GM18519 (cell line): Measurements from ENCODE around the gene LSM4.
"Not testable (repeated sequence)": the region's sequence is repeated elsewhere in the genome, so short reads cannot be mapped to it uniquely, and the experiment has no call there.

Experiments
- ATAC-seq: cut with Tn5 transposase; IDR thresholded peaks from one replicate; pipeline ENCODE4 v1.9.1; 2021; ENCODE audit warnings: mild to moderate bottlenecking, moderate library complexity; ENCODE audit not compliant: unreplicated experiment, low FRiP score

LSM4 gene

DNA sequence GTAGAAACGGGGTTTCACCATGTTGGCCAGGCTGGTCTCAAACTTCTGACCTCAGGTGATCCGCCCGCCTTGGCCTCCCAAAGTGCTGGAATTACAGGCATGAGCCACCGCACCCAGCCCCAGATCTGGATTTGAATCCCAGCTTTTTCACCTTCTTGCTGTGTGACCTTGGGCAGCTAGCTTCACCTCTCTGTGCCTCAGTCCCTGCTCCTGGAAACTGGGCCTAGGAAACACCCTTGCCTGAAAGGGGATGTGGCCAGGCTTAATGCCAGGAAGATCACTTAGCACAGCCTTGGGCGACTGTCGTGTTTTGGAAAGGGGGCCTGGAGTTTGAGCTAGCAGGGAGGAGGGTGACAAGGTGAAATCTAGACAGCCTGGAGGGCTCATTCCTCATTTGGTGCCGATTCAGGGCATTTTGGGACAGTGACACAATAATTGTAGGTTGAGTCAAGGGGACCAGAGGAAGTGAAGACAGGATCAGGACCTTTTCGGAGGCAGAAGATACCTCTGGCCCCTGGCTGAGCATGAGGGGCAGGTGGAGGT, 19.3 kb upstream of the LSM4 start:
- no peak for ATAC-seq

DNA sequence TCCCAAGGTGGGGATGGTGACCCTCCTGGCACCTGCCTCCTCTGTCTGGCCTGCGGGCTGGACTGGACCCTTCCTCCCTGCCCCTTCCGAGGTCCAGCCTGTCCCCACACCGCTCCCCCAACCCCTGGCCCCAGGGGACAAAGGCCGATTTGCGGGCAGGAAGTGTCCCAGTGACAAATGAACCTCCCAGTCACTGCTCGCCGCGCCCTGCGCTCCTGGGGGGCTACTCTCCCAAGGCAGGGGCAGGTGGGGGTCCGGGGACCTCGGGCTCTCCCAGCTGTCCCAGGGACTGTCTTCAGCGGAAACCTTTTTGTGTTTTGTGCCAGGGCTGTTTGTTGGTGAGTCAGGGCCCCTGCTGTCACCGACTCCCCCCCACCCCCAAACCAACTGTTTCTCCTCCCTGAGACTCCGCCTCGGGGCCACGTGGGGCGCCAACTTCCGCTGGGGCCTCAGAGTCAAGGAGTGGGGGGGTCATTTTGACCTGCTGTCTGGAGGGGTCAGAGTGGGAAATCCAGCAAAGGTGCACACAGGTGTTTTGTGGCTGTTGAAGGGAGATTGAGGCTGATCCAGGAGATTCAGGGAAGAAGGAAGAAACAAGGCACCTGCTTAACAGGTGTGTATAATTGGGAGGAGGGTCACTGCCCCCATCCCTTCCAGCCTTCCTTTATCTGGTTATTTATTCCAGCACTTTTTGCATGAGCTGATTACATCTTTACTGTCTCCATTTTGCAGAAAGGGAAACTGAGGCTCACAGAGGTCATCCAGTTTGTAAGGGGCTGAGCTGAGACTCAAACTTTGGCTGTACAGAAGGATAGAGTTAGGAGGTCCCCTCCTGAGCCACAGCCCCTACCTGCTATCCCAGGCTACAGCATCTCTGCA, 18.4 kb upstream of the LSM4 start:
- ATAC-seq, result no peak

DNA sequence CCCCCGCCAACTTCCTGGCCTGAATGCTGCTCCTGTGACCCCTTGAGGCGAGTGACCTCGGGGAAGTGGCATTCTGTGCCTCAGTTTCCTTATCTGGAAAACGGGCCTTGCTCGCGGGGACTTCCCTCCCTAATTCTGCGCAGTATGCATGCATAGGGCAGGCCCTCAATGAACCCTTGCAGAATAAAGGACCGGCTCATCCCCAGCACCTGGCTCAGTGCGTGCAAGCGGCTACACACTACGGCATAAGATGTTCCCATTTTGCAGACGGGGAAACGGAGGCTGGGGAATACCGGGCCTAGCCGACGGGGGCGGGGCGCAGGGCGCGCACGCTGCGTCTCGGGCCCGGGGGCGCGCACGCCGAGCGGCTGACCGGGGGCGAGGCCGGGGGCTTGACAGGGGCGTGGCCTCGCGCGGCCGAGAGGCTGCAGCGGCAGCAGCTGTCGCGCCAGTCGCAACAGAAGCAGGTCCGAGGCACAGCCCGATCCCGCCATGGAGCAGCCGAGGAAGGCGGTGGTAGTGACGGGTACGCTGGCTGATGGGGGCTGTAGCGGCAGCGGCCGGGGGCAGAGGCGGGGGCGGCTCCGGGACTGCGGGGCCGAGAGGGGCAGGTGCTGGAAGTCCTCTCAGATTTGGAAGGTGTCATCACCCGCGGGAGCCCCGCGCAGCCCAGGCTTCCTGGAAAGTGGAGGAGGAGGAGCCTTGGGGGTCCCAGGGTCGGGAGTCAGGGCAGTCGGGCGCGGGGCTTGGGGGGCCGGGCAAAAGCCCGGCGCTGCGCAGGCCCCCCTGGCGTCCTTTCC, 17.5 kb upstream of the LSM4 start, which contains the start of gene PGPEP1:
Gene PGPEP1 (plus strand): TSS at position 409 of the 800 bp plus-strand sequence. CDS start 84 bp downstream, at position 493.
- ATAC-seq, result no peak

DNA sequence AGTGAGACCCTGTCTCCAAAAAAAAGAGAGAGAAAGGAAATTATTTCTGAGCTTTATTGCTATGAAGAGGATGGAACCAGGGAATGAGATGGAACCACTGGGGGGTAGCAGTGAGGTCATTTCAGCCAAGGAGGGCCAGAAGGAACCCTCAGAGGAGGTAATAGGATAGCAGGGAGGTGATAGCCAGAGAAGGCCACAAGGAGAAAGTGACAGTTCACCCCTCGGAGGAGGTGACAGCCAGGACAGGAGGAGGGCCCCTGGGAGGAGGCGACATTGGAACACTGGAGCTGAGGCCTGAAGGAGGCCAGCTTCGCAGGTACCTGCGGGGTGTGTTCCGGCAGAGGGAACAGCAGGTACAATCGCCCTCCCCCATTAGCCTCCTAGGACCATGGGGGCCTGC, 16.8 kb upstream of the LSM4 start:
- ATAC-seq, result no peak

DNA sequence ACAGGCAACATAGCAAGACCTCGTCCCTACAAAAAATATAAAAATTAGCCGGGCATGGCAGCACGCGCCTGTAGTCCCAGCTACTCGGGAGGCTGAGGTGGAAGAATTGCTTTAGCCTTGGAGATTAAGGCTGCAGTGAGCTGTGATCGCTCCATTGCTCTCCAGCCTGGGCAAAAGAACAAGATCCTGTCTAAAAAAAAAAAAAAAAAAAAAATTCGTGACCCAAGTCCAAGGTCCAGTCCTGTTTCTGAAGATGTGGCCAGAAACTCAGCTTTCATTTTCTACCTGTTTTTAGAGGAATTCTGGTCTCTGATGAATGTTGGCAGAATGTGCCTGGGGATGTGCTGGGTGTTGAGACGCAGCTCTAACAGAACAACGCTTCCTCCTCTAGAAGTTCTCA, 15.7 kb upstream of the LSM4 start:
- no peak for ATAC-seq

DNA sequence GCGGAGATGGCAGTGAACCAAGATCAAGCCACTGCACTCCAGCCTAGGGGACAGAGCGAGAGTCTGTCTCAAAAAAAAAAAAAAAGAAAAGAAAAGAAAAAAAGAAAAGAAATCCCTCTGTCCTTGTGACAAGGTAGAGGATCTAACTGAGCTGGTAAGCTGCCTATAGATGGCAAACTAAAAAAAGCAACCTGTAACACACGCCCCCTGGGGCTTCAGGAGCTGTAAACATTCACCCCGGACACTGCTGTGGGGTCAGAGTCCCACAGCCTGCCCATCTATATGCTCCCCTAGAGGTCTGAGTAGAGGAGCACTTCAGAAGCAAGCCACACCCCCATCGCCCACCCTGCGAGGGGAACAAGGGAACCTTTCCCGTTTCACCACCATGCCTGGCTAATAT, 13.2 kb upstream of the LSM4 start:
- ATAC-seq, result no peak

DNA sequence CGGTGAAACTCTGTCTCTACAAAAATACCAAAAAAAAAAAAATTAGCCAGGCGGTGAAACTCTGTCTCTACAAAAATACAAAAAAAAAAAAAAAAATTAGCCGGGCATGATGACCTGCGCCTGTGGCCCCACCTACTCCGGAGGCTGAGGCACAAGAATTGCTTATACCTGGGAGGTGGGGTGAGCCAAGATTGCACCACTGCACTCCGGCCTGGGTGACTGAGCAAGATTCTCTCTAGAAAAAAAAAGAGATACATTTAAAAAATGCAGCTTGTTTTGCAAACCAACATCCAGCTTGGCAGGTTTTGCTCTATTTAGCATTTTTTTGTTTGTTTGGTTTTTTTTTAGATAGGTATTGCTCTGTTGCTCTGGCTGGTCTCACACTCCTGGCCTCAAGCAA, 10.8 kb upstream of the LSM4 start:
- ATAC-seq, result no peak

DNA sequence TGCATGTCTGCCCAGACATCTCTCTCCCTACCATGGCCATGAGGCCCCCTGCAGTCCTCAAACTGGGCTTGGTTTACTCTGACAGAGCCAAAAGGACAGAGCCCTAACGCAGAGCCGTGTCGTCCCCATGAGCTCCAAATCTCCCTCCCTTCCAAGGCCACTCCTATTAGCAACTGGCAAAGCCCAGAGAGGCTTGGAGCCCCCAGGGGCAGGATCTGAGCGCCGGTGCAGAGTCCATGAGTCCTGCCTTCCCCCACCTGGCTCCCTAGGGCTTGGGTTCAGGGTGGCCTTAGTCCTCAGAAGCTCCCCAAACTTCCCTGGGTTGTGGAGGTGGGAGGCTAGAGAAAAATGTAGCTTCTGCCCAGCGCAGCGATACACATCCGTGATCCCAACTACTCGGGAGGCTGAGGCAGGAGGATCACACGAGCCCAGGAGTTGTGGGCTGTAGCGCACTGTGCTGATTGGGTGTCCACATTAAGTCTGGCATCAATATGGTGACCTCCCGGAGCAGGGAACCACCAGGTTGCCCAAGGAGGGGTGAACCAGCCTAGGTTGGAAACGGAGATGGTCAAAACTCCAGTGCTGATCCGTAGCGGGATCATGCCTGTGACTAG, 10.1 kb upstream of the LSM4 start:
- no peak for ATAC-seq

DNA sequence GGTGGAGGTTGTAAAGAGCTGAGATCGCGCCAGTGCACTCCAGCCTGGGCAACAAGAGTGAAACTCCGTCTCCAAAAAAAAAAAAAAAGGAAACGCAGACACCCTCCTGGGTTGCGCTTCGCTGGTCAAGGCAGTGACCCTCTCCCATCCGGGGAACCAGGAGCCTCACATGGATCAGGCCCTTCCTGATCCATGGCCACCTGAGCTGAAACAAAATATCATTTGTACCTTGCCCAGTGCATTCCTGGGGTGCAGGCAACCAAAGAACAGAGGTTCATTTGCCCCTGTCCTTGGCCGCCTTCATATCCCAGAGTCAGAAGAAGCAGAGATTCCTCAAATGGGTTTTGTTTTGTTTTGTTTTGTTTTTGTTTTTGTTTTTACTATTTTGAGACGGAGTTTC, 8.0 kb upstream of the LSM4 start:
- ATAC-seq, result no peak

DNA sequence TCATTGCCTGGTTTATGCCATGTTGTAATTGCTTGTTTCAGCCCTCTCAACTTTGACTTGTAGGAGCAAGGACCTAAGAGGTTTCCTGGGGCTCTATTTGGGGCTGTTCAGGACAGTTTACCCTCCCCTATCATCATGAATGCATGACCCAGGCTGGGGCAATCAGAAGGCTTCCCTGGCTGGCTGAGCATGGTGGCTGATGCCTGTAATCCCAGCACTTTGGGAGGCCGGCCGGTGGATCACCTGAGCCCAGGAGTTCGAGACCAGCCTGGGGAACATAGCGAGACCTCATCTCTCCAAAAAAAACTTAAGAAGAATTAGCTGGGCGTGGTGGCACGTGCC, 6.1 kb upstream of the LSM4 start:
- ATAC-seq, result no peak

DNA sequence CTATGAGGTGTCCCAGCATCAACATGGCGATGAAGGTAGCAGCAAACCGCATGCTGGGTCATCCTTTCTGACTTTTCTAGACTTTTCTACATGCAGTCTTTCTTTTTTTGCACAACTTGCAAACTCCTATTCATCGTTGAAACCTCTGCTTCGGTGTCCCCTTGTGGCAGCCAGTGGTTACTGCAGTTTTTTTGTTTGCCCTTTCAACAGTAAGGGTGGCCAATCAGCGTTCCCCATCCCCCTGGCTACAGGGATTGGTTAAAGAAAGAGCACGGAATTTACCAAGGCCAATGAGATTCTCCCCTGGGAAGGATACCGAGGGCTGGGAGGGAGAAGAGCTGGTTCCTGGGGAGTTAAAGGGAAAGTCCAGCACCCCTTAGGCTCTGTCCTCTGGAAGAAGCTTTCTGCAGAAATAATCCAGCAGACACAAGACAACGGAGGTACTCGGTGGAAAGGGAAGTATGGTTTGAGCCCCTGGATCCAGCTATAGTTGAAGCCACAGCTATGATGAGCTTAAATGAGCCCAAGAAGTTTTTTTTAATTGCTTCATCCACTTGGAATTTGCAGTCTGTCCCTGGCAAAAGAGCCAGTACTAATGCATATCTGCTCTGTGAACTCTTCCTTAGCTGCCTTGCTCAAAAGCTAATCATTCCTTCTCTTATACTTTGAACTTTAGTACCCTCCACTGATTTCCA, 5.6 kb upstream of the LSM4 start:
- ATAC-seq, result peak; percentile 72

DNA sequence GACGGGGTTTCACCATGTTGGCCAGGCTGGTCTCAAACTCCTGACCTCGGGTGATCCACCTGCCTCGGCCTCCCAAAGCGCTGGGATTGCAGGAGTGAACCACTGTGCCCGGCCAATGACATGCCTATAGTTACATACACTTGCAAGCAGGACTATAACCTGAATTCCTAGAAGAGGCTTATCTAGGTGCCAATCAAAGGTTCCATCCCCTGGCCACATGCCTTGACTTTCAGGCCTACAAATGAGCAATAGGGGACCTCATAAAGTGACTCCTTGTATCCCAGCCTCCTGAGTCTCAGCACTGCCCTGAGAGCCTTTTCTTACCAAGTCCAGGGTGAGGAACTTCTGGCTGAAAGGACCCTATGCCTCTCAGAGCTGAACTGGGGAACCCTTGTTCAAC, 3.9 kb upstream of the LSM4 start:
- no peak for ATAC-seq

DNA sequence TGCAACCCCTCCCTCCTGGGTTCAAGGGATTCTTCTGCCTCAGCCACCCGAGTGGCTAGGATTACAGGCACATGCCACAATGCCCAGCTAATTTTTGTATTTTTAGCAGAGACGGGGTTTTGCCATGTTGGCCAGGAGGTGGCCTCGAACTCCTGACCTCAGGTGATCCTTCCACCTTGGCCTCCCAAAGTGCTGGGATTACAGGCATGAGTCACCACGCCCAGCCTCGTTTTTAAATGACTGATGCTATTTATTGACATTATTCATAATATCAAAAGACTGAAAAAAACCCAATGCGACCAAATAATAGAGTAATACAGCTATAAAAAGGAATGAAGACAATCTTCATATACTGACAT, 1.5 kb upstream of the LSM4 start:
- not testable (repeated sequence) for ATAC-seq

DNA sequence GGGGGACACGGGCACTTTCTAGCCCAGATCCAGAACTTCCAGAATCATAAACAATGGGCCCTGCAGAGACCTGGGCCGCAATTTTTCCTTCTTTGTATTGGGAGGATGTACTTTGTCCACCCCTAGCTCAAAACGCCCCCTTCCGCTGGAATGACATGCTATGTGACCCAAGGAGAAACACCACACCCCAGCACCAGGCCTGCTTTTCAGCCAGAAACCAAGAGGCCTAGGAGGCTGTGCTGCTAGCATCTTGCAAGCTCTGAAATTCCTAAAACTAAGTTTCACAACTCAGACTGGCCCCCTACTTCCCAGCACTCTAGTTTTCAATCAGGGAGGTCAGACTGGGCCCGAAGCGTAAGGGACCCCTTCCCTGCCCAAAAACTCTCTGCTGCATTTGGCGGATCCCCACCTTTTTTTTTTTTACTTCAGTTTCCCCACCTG, 538 bp downstream of the LSM4 start:
- no peak for ATAC-seq

DNA sequence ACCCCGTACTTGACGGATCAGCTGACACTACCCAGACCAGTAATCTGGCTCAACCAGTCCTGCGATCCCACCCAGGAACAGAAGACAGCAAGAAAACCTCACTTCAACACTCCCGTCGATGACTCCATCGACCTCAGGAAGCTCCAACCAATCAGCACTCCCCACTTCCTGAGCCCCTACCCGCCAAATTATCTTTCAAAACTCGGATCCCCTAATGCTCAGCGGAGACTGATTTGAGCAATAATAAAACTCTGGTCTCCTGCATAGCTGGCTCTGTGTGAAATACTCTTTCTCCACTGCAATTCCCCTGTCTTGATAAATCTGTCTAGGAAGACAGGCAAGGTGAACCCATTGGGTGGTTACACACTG, 1.2 kb downstream of the LSM4 start:
- no peak for ATAC-seq

DNA sequence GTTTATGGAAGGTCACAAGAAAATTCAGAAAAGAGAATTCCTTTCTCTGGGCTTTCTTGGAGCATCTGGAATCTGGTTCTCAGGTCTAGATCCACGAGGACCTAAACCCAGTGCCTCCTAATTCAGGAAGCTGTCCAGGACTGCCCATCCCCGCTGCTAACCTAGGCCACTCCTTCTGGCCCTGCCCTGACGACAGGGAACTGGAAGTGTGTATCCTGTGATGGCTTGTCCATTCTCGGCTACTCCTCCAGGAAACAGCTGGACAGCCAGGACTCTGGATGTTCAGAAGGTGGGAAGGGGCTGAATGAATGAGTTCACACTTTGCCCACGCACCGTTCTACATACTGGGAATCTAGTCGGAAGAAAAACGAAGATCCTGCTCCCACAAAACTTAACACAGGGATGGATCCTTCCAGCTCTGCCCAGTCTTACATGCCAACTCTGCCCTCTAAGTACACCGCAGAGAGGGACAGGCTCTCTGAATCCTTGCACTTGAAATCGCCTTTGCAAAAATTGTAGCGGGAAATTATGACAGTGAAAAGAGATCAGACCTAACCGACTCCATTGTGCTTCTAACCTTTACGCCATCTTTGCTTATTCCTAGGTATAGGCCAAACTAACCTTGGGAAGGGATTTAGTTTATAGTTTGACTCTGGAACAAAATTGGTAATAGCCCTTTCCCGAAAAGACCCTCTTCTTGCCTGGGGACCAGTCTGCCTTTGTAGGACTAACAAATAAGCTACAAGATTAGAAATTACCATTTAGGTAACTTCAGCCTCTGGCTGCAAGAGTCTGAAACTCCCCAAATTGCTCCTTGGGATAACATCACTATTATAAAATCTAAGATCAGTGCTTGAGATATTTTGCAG, 1.8 kb downstream of the LSM4 start:
- ATAC-seq, result no peak

DNA sequence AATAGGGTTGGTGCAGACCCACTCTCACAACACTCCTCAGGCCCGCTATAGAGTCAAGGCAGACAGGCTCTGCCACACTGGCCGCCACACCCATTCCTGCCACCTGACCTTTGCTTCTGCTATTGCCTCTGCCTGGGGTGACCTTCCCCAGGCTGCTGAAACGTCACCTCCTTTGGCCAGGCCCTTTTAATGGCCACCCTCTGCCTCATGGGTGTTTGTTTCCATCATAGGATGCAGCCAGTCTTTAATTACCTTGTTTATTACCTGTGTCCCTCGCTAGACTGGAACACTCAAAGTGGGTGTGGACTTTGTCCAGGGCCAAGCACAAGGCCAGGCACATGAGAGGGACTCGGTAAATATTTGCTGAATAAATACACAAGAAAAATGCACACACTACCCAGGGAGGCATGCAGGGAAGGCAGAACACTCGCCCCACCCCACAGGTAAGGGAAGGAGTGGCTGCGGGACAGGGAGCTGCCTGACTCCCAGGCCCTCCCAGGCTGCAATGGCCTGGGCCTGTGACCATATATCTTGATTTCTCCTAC, 3.2 kb downstream of the LSM4 start:
- ATAC-seq, result no peak

DNA sequence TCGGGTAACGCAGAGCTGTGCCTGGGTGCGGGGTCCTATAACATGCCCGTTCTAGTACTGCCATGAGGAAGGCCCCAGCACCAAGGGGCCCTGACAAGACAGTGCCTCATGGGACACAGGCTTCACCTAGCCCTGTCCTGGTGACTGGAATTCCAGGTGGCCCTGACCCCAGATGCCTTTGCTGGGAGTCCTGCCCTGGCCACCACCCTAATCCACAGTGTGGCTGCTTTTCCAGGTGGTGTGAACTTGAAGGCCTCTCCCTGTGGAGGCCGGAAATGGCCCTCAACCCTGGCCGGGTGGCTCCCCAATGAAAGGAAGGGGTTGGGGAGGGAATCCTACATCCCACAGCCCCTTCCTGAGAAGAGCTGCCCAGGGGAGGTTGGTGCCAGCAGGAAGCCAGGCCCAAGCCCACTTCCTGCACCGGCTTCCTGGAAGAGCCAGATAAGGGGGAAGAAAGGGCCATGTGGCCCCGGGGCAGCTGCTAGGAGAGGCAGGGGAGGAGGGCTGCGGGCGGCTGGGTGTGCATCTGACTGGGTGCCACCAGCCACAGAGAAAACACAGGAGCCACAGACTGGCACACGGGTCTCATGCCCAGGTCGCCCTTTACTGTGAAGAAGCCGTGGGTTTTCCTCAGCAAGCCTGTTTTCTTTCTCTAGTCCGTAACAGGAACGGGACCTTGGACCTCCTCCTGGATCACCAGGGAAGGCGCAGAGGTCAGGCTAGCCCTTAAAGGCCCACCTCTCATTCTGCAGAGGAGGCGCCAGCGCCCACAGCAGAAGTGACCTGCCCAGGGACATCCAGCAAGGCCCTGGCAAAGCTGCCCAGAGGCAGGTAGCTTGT, 4.7 kb downstream of the LSM4 start:
- no peak for ATAC-seq

DNA sequence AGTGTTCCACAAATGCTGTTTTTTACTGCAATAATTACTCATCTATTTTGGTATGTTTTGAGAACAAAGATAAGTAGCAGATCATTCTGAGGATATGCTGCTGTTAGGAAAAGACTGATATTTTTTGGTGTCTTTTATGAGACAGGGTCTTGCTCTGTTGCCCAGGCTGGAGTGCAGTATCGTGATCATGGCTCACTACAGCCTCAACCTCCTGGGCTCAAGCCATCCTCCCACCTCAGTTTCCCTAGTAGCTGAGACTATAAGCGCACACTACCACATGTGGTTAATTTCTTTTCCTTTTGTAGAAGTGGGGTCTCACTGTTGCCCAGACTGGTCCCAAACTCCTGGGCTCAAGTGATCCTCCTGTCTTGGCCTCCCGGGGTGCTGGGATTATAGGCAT, 9.5 kb downstream of the LSM4 start:
- no peak for ATAC-seq
